DOHH2 (cell line): ENCODE results near the gene GABARAPL2.

Experiments used
- EZH2phosphoT487 ChIP-seq: fragments of 200-600 bp; sonication (generic); IDR thresholded peaks from 2 replicates; pipeline ENCODE4 v1.6.1; 2017; ENCODE audit warnings: borderline replicate concordance, mild to moderate bottlenecking, antibody characterized with exemption, low read length, moderate library complexity, mixed read lengths
- TF ChIP-seq, protein P1 (sequence below): fragments of 200-600 bp; sonication (generic); IDR thresholded peaks from one replicate; pipeline ENCODE4 v1.5.1; 2014; ENCODE audit warnings: antibody characterized with exemption, mild to moderate bottlenecking, low read depth, low read length; ENCODE audit not compliant: poor library complexity, severe bottlenecking

DNA sequence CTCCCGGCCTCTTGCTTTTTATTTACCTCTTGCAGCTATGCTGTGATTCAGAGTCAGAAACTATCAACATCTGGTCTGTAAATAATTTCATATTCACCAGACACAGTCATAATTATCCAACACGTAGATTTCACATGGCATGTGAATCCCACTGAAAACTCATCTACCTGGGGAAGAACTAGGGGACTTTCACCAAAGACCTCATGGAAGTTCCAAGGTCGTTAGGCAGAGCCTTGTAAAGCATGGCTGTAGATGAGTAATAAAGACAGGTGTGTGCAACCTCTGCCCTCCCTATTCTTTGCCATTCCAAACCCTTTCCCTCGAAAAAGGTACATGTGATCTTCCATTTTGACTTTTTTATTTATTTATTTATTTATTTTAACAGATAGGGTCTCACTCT lies 28.4 kb upstream of the GABARAPL2 start:
- TF ChIP-seq, protein P1, sequence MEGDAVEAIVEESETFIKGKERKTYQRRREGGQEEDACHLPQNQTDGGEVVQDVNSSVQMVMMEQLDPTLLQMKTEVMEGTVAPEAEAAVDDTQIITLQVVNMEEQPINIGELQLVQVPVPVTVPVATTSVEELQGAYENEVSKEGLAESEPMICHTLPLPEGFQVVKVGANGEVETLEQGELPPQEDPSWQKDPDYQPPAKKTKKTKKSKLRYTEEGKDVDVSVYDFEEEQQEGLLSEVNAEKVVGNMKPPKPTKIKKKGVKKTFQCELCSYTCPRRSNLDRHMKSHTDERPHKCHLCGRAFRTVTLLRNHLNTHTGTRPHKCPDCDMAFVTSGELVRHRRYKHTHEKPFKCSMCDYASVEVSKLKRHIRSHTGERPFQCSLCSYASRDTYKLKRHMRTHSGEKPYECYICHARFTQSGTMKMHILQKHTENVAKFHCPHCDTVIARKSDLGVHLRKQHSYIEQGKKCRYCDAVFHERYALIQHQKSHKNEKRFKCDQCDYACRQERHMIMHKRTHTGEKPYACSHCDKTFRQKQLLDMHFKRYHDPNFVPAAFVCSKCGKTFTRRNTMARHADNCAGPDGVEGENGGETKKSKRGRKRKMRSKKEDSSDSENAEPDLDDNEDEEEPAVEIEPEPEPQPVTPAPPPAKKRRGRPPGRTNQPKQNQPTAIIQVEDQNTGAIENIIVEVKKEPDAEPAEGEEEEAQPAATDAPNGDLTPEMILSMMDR: no peak
- no peak for TF ChIP-seq EZH2phosphoT487
